Liver (tissue), 9 donors: ENCODE results near the gene PRICKLE3. TPM values are rescaled to one million over a fixed set of nuclear protein-coding genes. Genes with fewer than 3 reads are reported as not detected.

ENCODE experiments used
- DNase-seq: peaks from one replicate; pipeline ENCODE4 v3.0.0-alpha.2; 2017; ENCODE audit warnings: low spot score
- H3K27ac ChIP-seq, 2 donors: one replicate each; pipeline ENCODE4 v1.7.0; 2013; ENCODE audit warnings: inconsistent platforms in 2 of 2, low read length in 2 of 2, control low read depth in 1 of 2, low read depth in 1 of 2, mild to moderate bottlenecking in 1 of 2
- H3K27me3 ChIP-seq, 4 donors: one replicate each; pipeline versions ENCODE4 v1.6.1 to v1.7.0; 2013; ENCODE audit warnings: low read length in 3 of 4, inconsistent platforms in 1 of 4, mild to moderate bottlenecking in 1 of 4, moderate library complexity in 1 of 4; ENCODE audit not compliant: control insufficient read depth in 4 of 4, insufficient read depth in 4 of 4
- H3K36me3 ChIP-seq, 4 donors: one replicate each; pipeline versions ENCODE4 v1.6.1 to v1.7.0; 2013; ENCODE audit warnings: low read length in 3 of 4, mild to moderate bottlenecking in 3 of 4, low read depth in 1 of 4, moderate library complexity in 1 of 4; ENCODE audit not compliant: control insufficient read depth in 4 of 4, insufficient read depth in 3 of 4
- H3K4me1 ChIP-seq, 4 donors: one replicate each; pipeline versions ENCODE4 v1.6.1 to v1.7.0; 2013; ENCODE audit warnings: low read length in 3 of 4, mild to moderate bottlenecking in 3 of 4, moderate library complexity in 1 of 4; ENCODE audit not compliant: control insufficient read depth in 4 of 4, insufficient read depth in 4 of 4
- H3K4me3 ChIP-seq, 3 donors: one replicate each; pipeline versions ENCODE4 v1.6.1 to v1.7.0; 2013; ENCODE audit warnings: low read length in 3 of 3, control low read depth in 1 of 3, low read depth in 1 of 3, mild to moderate bottlenecking in 1 of 3
- H3K9ac ChIP-seq, 2 donors: one replicate each; pipeline ENCODE4 v1.7.0; 2013; ENCODE audit warnings: low read length in 2 of 2, mild to moderate bottlenecking in 2 of 2, moderate library complexity in 2 of 2, control low read depth in 1 of 2, low read depth in 1 of 2
- H3K9me3 ChIP-seq, 4 donors: one replicate each; pipeline versions ENCODE4 v1.6.1 to v1.7.0; 2013; ENCODE audit warnings: low read length in 3 of 4; ENCODE audit not compliant: control insufficient read depth in 4 of 4
- ATF3 ChIP-seq: IDR thresholded peaks from 2 replicates; pipeline ENCODE4 v1.6.1; 2016; ENCODE audit warnings: antibody characterized with exemption
- CTCF ChIP-seq: fragments of 150-350 bp; IDR thresholded peaks from 2 replicates; pipeline ENCODE4 v1.5.1; 2017; ENCODE audit warnings: improper control_type of control experiment, low read depth, low read length; ENCODE audit not compliant: missing input control
- FOXA1 ChIP-seq: IDR thresholded peaks from 2 replicates; pipeline ENCODE4 v1.6.1; 2016; ENCODE audit warnings: antibody characterized with exemption
- HNF4A ChIP-seq, 2 donors: conservative IDR thresholded peaks; 2 replicates each; pipeline ENCODE4 v1.6.1; 2016; ENCODE audit warnings: antibody characterized with exemption in 2 of 2, mild to moderate bottlenecking in 2 of 2
- HNF4G ChIP-seq: IDR thresholded peaks from 2 replicates; pipeline ENCODE4 v1.6.1; 2016; ENCODE audit warnings: antibody characterized with exemption
- JUND ChIP-seq, 2 donors: IDR thresholded peaks; 2 replicates each; pipeline ENCODE4 v1.6.1; 2016; ENCODE audit warnings: antibody characterized with exemption in 2 of 2
- MAX ChIP-seq: IDR thresholded peaks from 2 replicates; pipeline ENCODE4 v1.6.1; 2016; ENCODE audit warnings: antibody characterized with exemption
- RAD21 ChIP-seq, 2 donors: IDR thresholded peaks; 2 replicates each; pipeline ENCODE4 v1.6.1; 2016; ENCODE audit warnings: antibody characterized with exemption in 2 of 2, mild to moderate bottlenecking in 2 of 2
- REST ChIP-seq: IDR thresholded peaks from 2 replicates; pipeline ENCODE4 v1.6.1; 2016; ENCODE audit warnings: antibody characterized with exemption, mild to moderate bottlenecking
- RXRA ChIP-seq, 2 donors: IDR thresholded peaks; 2 replicates each; pipeline ENCODE4 v1.6.1; 2017 to 2018; ENCODE audit warnings: antibody characterized with exemption in 2 of 2, mild to moderate bottlenecking in 1 of 2
- TAF1 ChIP-seq: conservative IDR thresholded peaks from 2 replicates; pipeline ENCODE4 v1.6.1; 2016; ENCODE audit warnings: antibody characterized with exemption, mild to moderate bottlenecking
- YY1 ChIP-seq: IDR thresholded peaks from 2 replicates; pipeline ENCODE4 v1.6.1; 2016; ENCODE audit warnings: antibody characterized with exemption, mild to moderate bottlenecking
- ZBTB33 ChIP-seq: IDR thresholded peaks from 2 replicates; pipeline ENCODE4 v1.6.1; 2016; ENCODE audit warnings: antibody characterized with exemption
- WGBS: extraction: QIAGEN DNeasy Blood & Tissue Kit; methylation state at CpG from one replicate; pipeline ENCODE4 v1.1.7; 2013; 5-methylcytosine and 5-hydroxymethylcytosine counted together
- polyA plus RNA-seq, 2 donors: library from polyadenylated mRNA; stranded (reverse) in 1 of 2; unstranded in 1 of 2; fragments of 200-250 nt in 1 of 2; fragments of >200 nt in 1 of 2; fragmentation: Nextera tagmentation in 1 of 2; extraction: Ambion mirVana in 1 of 2; gene quantifications; one replicate each; pipeline versions ENCODE4 v1.2.1 to v1.2.3, GENCODE V29; 2013 to 2015
- total RNA-seq, 2 donors: library from RNA; depleted of rRNA; stranded (reverse); fragments of >200 nt; gene quantifications; one replicate each; pipeline ENCODE4 v1.2.3, GENCODE V29; 2014
- donor health status: healthy.
- donor health status: healthy.
- donor health status: healthy.
- donor health status: healthy.
- donor health status: healthy.

PRICKLE3 gene
- total and polyA plus RNA-seq, 4 donors: 2.1 to 6.5 (median 2.9) TPM

- DNase-seq: no peak
- Histone ChIP-seq H3K4me1 (peaks cover 0 to 3% (median 1%) of the 10 kb centered on the region in 4 donors), H3K36me3 (no peaks in the 10 kb centered on the region), H3K27me3 (no peaks in the 10 kb centered on the region), H3K4me3 (no peak overlapping the region), H3K27ac (no peak overlapping the region), H3K9me3 (no peaks in the 10 kb centered on the region), H3K9ac (no peak overlapping the region)
- 96% methylated on average over 5 of the region's 5 CpGs for WGBS
- TF ChIP-seq JUND (IDR thresholded peaks at IDR 0.05) (no peak), CTCF (no peak), ATF3 (no peak), HNF4G (no peak), ZBTB33 (no peak), RXRA (IDR thresholded peaks at IDR 0.05) (no peak), YY1 (no peak), TAF1 (no peak), REST (no peak), FOXA1 (no peak), RAD21 (IDR thresholded peaks at IDR 0.05) (no peak)
These were observed 24.5 kb downstream of the PRICKLE3 start for GRCh38 chrX:49161632-49162031.

- Histone ChIP-seq H3K36me3 (no peaks in the 10 kb centered on the region), H3K4me1 (peaks cover 0 to 3% (median 2%) of the 10 kb centered on the region in 4 donors), H3K9ac (no peak overlapping the region), H3K9me3 (no peaks in the 10 kb centered on the region), H3K4me3 (no peak overlapping the region), H3K27ac (no peak overlapping the region), H3K27me3 (no peaks in the 10 kb centered on the region)
- 97% methylated on average over 2 of the region's 2 CpGs for WGBS
- no peak for TF ChIP-seq FOXA1
- TF ChIP-seq ATF3: no peak
- TF ChIP-seq YY1: no peak
- no peak for TF ChIP-seq MAX
- TF ChIP-seq HNF4A (conservative IDR thresholded peaks at IDR 0.05): no peak
- no peak for DNase-seq
These were observed 25.3 kb downstream of the PRICKLE3 start for GRCh38 chrX:49160908-49161307.
